ENCODE results near the gene EFCAB11.
"Not testable (repeated sequence)": the region's sequence is repeated elsewhere in the genome, so short reads cannot be mapped to it uniquely, and the experiment has no call there.

DNA sequence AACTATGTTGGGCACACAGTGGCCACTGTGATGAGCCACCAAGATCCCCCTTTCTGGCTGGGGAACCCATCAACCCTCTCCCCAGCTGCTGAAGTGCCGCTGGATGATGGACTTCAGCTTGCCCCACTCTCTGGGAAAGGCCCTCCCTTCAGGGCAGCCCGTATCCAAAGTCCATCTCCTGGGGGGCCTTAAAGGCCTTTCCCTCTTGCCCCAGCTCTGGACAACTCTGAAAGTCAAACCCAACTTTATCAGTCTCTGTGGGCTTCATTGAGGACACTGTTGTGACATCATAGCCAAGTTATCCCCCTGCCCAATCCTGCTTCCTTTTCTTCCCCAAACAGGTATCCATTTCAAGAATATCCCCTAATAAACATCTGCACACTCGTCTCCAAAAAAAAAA lies 61.1 kb downstream of the EFCAB11 start:
- TF ChIP-seq, protein P1, sequence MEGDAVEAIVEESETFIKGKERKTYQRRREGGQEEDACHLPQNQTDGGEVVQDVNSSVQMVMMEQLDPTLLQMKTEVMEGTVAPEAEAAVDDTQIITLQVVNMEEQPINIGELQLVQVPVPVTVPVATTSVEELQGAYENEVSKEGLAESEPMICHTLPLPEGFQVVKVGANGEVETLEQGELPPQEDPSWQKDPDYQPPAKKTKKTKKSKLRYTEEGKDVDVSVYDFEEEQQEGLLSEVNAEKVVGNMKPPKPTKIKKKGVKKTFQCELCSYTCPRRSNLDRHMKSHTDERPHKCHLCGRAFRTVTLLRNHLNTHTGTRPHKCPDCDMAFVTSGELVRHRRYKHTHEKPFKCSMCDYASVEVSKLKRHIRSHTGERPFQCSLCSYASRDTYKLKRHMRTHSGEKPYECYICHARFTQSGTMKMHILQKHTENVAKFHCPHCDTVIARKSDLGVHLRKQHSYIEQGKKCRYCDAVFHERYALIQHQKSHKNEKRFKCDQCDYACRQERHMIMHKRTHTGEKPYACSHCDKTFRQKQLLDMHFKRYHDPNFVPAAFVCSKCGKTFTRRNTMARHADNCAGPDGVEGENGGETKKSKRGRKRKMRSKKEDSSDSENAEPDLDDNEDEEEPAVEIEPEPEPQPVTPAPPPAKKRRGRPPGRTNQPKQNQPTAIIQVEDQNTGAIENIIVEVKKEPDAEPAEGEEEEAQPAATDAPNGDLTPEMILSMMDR (IDR thresholded peaks at IDR 0.05): not testable (repeated sequence)
- TF ChIP-seq EZH2 (IDR thresholded peaks at IDR 0.05; ENCODE audit: borderline replicate concordance, insufficient read depth, low read depth, low read length, poor library complexity, severe bottlenecking): not testable (repeated sequence)

Measured in B cell (primary cell).